IPS-20b (cell line): ENCODE measurements around the gene ESD.
"Not testable (repeated sequence)": the region's sequence is repeated elsewhere in the genome, so short reads cannot be mapped to it uniquely, and the experiment has no call there.

ENCODE experiments used
- H3K27ac ChIP-seq: one replicate; pipeline ENCODE4 v1.5.1; 2013; ENCODE audit warnings: low read length
- H3K27me3 ChIP-seq: 2 replicates; pipeline ENCODE4 v1.6.1; 2013; ENCODE audit warnings: mild to moderate bottlenecking, low read length, inconsistent platforms; ENCODE audit not compliant: insufficient read depth
- H3K36me3 ChIP-seq: 2 replicates; pipeline ENCODE4 v1.6.1; 2013; ENCODE audit warnings: low read depth, mild to moderate bottlenecking, inconsistent platforms, low read length, moderate library complexity; ENCODE audit not compliant: insufficient read depth
- H3K4me1 ChIP-seq: 2 replicates; pipeline ENCODE4 v1.6.1; 2013; ENCODE audit warnings: mild to moderate bottlenecking, control low read depth, inconsistent platforms, low read length, moderate library complexity; ENCODE audit not compliant: insufficient read depth
- H3K4me3 ChIP-seq: 2 replicates; pipeline ENCODE4 v1.5.1; 2013; ENCODE audit warnings: mild to moderate bottlenecking, low read length, inconsistent platforms
- H3K9ac ChIP-seq: 2 replicates; pipeline ENCODE4 v1.6.1; 2013; ENCODE audit warnings: low read depth, mild to moderate bottlenecking, inconsistent platforms, low read length, moderate library complexity
- H3K9me3 ChIP-seq: 2 replicates; pipeline ENCODE4 v1.6.1; 2013; ENCODE audit warnings: mild to moderate bottlenecking, low read depth, low read length, inconsistent platforms; ENCODE audit not compliant: insufficient read depth

The ESD gene

DNA sequence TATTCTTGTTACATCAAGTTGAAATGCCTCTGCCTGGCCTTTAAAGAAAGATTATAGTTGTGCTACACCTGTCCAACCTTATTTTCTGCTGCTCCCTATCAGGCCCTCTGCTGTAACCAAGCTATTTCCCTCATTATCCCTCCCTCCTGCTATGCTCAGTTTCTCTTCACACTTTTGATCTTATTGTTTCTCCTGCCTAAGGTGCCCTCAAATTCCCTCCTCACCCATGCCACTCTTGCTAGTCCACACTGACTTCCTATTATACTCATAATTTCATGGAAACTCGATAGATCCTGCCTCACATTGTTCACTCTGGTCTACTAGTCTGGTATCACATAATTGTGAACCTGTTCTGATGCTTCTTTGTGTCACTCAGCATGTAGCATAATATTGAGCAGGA lies 19.4 kb upstream of the ESD start:
- Histone ChIP-seq H3K36me3 (no peaks in the 10 kb centered on the region), H3K9me3 (peaks cover 10% of the 10 kb centered on the region; the same call in 1 of the 2 replicates), H3K4me1 (no peaks in the 10 kb centered on the region), H3K4me3 (no peak overlapping the region), H3K9ac (no peak overlapping the region), H3K27me3 (no peaks in the 10 kb centered on the region), H3K27ac (no peak overlapping the region)

DNA sequence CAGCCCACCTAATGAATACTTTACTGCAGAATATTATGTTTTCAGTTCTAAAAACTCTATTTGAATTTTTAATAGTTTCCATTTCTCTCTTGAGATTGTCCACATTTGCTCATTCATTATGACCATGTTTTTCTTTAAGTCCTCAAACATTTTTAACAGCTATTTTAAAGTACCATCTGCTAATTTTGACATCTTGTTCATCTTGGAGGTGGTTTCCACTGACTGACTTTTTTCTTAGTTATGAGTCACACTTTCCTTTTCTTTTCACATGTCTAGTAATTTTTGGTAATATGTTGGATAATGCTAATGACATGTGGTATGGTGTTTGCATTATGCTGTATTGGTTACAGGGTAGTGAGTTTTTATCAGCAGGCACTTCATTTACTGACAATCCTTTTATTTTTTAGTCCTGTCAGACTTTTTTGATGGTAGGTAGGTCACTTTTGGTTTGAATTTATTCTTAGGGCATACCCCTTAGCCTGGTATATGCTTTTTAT lies 15.4 kb upstream of the ESD start:
- Histone ChIP-seq H3K4me1 (no peaks in the 10 kb centered on the region), H3K27me3 (no peaks in the 10 kb centered on the region), H3K4me3 (no peak overlapping the region)

DNA sequence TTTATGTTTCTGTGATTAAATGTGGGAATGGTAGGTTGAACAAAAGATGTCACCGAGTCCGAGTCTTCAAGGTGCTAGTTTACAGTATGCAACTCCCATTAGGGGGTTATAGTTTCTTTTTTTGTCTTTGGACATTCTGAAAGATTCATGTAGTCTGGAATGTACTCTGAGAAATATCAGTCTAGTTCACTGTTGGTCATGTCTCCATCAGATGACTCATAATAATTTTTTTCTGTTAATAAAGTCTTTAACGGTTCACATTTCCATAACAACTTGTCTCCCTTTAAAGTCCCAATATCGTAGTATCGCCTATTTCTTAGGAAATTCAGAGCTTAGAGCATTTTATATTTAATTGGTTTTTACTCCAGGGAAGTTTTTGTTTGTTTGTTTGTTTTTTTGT lies 13.5 kb upstream of the ESD start:
- no peak overlapping the region for H3K4me3 ChIP-seq

More for the DNA sequence above, 15.4 kb upstream of the ESD start:
- H3K9ac ChIP-seq, result no peak overlapping the region
- H3K27ac ChIP-seq, result no peak overlapping the region
- peaks cover 10% of the 10 kb centered on the region; the same call in 1 of the 2 replicates for H3K9me3 ChIP-seq
- H3K36me3 ChIP-seq, result no peaks in the 10 kb centered on the region

DNA sequence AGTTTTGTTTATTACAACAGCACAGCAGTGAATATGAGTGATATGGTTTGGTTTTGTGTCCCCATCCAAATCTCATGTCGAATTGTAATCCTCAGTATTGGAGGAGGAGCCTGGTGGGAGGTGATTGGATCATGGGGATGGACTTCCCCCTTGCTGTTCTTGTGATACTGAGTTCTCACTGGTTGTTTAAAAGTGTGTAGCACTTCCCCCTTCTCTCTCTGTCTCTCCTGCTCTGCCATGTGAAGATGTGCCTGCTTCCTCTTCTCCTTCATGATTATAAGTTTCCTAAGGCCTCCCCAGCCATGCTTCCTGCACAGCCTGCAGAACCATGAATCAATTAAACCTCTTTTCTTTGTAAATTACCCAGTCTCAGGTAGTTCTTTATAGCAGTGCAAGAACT lies 8.0 kb upstream of the ESD start:
- not testable (repeated sequence) for H3K4me1 ChIP-seq, H3K9me3 ChIP-seq, H3K27ac ChIP-seq

More for the DNA sequence above, 13.5 kb upstream of the ESD start:
- H3K27me3 ChIP-seq, result no peaks in the 10 kb centered on the region
- no peak overlapping the region for H3K27ac ChIP-seq
- no peak overlapping the region for H3K9ac ChIP-seq
- no peaks in the 10 kb centered on the region for H3K36me3 ChIP-seq
- H3K9me3 ChIP-seq, result peaks cover 10% of the 10 kb centered on the region; the same call in 1 of the 2 replicates
- no peaks in the 10 kb centered on the region for H3K4me1 ChIP-seq

DNA sequence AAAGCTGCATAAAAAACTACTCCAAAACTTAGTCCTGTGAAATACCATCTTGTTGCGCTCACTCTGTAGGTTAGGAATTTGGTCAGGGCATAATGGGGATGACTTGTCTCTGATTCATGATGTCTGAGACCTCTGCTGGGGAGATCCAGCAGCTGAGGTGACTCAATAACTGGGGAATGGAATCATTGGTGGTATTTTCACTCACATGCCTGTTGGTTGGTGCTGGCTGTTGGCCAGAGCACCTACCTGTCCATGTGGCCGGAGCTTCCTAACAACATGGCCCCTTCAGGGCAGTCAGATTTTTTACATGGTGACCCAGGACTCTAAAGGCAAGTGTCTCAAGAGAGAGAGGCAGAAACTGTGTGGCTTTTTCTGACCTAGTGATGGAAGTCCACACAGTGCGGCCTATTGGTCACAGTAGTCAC lies 7.4 kb upstream of the ESD start:
- no peaks in the 10 kb centered on the region for H3K36me3 ChIP-seq
- no peak overlapping the region for H3K9ac ChIP-seq
- H3K27ac ChIP-seq, result no peak overlapping the region
- no peaks in the 10 kb centered on the region for H3K9me3 ChIP-seq
- no peaks in the 10 kb centered on the region for H3K4me1 ChIP-seq
- no peaks in the 10 kb centered on the region for H3K27me3 ChIP-seq
- no peak overlapping the region for H3K4me3 ChIP-seq

More for the DNA sequence above, 8.0 kb upstream of the ESD start:
- not testable (repeated sequence) for H3K9ac ChIP-seq, H3K4me3 ChIP-seq, H3K36me3 ChIP-seq, H3K27me3 ChIP-seq

DNA sequence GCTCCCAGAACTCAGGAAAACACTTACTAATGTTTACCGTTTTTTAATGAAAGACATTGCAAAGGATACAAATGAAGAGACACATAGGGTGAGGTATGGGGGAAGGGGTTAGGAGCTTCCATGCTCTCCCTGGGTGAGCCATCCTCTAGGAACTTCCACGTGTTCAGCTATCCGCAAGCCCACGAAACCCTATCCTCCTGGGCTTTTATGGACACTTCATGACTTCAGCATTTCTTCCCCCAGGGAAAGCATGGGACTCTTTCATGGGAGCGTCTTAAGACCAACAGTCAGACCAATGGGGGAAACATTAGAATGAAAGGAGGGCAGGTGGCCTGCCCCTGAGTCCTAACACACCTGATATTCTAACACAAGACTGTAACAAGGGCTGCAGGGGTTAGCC lies 6.6 kb upstream of the ESD start:
- H3K9ac ChIP-seq, result no peak overlapping the region
- no peak overlapping the region for H3K4me3 ChIP-seq
- H3K9me3 ChIP-seq, result no peaks in the 10 kb centered on the region
- H3K36me3 ChIP-seq, result no peaks in the 10 kb centered on the region
- no peaks in the 10 kb centered on the region for H3K27me3 ChIP-seq
- H3K4me1 ChIP-seq, result no peaks in the 10 kb centered on the region
- H3K27ac ChIP-seq, result no peak overlapping the region

GRCh38 chr13:46801858-46802257 lies 4.9 kb upstream of the ESD start:
- peaks cover 7% of the 10 kb centered on the region; the same call in 1 of the 2 replicates for H3K4me1 ChIP-seq
- H3K9ac ChIP-seq, result no peak overlapping the region
- H3K36me3 ChIP-seq, result no peaks in the 10 kb centered on the region
- H3K27me3 ChIP-seq, result no peaks in the 10 kb centered on the region
- H3K9me3 ChIP-seq, result no peaks in the 10 kb centered on the region
- no peak overlapping the region for H3K27ac ChIP-seq
- H3K4me3 ChIP-seq, result no peak overlapping the region

- H3K36me3 ChIP-seq, result no peaks in the 10 kb centered on the region
- no peaks in the 10 kb centered on the region for H3K9me3 ChIP-seq
- H3K4me1 ChIP-seq, result peaks cover 17% of the 10 kb centered on the region; the same call in 1 of the 2 replicates
- no peaks in the 10 kb centered on the region for H3K27me3 ChIP-seq
- no peak overlapping the region for H3K4me3 ChIP-seq
- no peak overlapping the region for H3K27ac ChIP-seq
- H3K9ac ChIP-seq, result no peak overlapping the region
Observed at GRCh38 chr13:46799139-46799538, 2.2 kb upstream of the ESD start.

GRCh38 chr13:46797501-46798237 lies 708 bp upstream of the ESD start:
- no peaks in the 10 kb centered on the region for H3K9me3 ChIP-seq
- no peaks in the 10 kb centered on the region for H3K36me3 ChIP-seq
- H3K9ac ChIP-seq, result peak overlapping the region; percentile 92
- peaks cover 17% of the 10 kb centered on the region; the same call in 1 of the 2 replicates for H3K4me1 ChIP-seq
- H3K27me3 ChIP-seq, result no peaks in the 10 kb centered on the region
- H3K4me3 ChIP-seq, result peak overlapping the region; percentile 85
- H3K27ac ChIP-seq, result no peak overlapping the region

DNA sequence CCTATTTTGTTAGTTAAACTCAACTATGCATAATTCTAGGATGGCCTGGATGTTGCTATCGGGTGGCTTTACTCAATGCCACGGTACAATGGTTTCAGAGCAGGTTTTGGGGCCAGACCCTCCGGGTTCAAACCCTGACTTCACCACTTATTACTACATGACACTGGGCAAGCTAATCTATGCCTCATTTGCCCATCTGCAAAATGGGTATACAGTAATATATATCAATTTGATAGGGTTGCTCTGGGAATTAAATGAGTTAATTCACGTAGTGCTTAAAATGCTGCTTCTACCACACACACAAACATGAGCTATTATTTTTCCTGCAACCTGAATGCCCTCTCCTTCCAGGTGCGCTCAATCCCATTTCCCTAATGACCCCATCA lies 839 bp downstream of the ESD start:
- Histone ChIP-seq H3K27ac (no peak overlapping the region), H3K36me3 (peaks cover 5% of the 10 kb centered on the region; the same call in 1 of the 2 replicates), H3K27me3 (no peaks in the 10 kb centered on the region), H3K4me1 (peaks cover 17% of the 10 kb centered on the region; the same call in 1 of the 2 replicates), H3K9me3 (no peaks in the 10 kb centered on the region), H3K9ac (peak overlapping the region; percentile 92), H3K4me3 (peak overlapping the region; percentile 85)

GRCh38 chr13:46795321-46795720 lies 1.6 kb downstream of the ESD start:
- Histone ChIP-seq H3K4me3 (peak overlapping the region; percentile 85; the same call in 1 of the 2 replicates), H3K9ac (no peak overlapping the region)

GRCh38 chr13:46783504-46783903 lies 13.5 kb downstream of the ESD start:
- peaks cover 91% of the 10 kb centered on the region for H3K36me3 ChIP-seq
- no peak overlapping the region for H3K4me3 ChIP-seq
- H3K27ac ChIP-seq, result no peak overlapping the region
- no peak overlapping the region for H3K9ac ChIP-seq
- H3K27me3 ChIP-seq, result no peaks in the 10 kb centered on the region
- no peaks in the 10 kb centered on the region for H3K9me3 ChIP-seq
- H3K4me1 ChIP-seq, result no peaks in the 10 kb centered on the region

More at GRCh38 chr13:46795321-46795720, 1.6 kb downstream of the ESD start:
- Histone ChIP-seq H3K27me3 (no peaks in the 10 kb centered on the region), H3K9me3 (no peaks in the 10 kb centered on the region), H3K4me1 (peaks cover 17% of the 10 kb centered on the region; the same call in 1 of the 2 replicates), H3K27ac (no peak overlapping the region), H3K36me3 (peaks cover 13% of the 10 kb centered on the region)
